ENCODE measurements around the gene FAM114A1. TPM values are rescaled to one million over a fixed set of nuclear protein-coding genes. Genes with fewer than 3 reads are reported as not detected.
"Not testable (repeated sequence)": the region's sequence is repeated elsewhere in the genome, so short reads cannot be mapped to it uniquely, and the experiment has no call there.

The FAM114A1 gene
- polyA plus RNA-seq, 3 donors: 30.4 to 36.7 (median 32.9) TPM

DNA sequence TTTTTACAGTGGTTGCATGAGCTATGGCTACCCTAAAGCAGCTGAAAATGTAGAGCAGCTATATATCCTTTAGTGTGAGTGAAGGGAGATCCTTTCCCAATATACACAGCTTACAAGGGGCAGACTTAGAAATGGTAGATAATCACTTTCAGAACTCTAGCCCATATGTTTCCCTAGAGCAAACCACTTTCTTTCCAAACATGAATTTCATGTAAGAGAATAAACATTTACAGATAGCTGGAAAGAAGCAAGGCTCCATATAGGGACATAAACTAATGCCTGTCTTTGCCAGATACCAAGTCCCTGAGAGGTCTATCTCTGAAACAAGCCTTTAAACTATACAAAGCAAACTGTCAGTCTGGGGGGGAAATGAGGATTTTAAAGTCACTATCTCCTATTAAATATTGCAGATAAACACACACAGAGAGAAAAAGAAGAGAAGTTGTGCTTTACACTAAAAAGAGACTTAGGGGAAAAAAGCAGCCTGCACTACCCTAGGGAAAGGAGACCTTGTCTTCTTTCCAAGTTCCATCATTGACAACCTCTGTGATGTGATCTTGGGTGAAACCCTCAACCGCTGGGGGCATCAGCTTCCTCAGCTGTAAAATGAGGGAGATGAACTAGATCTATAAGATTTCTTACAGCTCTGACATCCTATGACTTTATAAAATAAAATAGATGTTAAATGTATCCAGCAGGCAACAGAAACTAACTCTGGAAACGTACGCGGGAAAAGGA is 91.0 kb downstream of the FAM114A1 start:
- no peak for DNase-seq (ENCODE audit: low read depth in 3 of 3, low spot score in 2 of 3)

DNA sequence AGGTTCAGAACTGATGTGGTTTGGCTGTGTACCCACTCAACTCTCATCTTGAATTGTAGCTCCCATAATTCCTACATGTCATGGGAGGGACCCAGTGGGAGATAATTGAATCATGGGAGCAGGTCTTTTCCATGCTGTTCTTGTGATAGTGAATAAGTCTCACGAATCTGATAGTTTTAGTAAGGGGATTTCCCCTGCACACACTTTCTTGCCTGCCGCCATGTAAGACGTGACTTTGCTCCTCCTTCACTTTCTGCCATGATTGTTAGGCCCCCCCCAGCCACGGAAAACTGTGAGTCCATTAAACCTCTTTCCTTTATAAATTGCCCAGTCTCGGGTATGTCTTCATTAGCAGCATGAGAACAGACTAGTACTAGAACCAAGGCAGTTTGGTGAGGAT is 91.6 kb downstream of the FAM114A1 start:
- not testable (repeated sequence) for DNase-seq (ENCODE audit: low read depth in 3 of 3, low spot score in 2 of 3)

DNA sequence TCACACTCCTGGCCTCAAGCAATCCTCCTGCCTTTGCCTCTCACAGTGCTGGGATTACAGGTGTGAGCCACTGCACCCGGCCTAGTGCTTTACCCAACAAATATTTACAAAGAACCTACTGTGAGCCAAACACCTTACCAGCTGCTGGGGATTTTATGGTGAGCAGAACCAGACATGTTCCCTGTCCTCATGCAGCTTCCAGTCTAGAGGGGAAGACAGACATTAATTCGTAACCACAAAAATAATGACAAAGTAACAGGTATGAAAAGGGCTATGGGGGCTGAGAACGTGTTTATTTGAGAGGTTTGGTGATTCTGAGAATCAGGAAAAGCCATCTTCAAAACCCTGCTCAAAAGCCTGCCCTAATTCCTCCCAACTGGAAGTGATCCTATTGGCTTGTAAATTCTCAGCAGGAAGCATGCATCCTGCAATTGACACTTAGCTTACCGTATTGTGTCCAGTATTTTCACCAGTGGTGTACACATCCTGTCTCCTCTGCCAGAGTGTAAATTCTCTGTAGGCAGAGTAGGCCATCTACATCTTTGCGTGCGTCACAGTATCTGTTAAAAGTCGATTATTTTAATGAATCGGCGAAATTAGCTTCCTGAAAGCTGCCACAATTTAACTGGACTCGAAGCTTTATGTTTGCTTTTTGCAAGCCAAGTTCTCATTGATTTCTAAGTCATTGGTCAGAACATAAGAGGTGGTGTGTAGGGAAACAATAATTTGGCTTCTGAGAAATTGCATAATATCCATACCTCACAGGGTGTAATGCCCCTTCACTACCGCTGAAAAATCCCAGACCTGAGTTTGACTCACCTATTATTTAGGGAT is 97.6 kb downstream of the FAM114A1 start:
- DNase-seq (ENCODE audit: low read depth in 3 of 3, low spot score in 2 of 3): no peak

DNA sequence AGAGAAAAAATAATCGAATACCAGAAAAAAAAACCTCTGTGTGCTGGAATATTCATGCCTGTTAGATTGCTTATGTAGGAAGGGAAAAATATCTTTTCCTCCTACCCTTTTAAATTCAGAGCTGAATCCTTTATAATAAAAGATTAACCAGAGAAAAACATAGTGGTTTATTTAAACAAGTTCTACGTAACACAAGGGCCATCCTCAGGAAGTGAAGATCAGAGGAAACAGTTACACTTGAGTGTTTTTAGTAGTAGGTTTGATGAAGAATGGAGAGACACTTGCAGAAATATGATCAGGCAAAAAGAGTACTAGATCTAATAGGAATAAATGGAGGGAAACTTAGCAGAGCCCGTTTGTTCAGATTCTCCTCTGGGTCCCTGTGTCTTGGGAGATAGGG is 98.3 kb downstream of the FAM114A1 start:
- DNase-seq (ENCODE audit: low read depth in 3 of 3, low spot score in 2 of 3): no peak

DNA sequence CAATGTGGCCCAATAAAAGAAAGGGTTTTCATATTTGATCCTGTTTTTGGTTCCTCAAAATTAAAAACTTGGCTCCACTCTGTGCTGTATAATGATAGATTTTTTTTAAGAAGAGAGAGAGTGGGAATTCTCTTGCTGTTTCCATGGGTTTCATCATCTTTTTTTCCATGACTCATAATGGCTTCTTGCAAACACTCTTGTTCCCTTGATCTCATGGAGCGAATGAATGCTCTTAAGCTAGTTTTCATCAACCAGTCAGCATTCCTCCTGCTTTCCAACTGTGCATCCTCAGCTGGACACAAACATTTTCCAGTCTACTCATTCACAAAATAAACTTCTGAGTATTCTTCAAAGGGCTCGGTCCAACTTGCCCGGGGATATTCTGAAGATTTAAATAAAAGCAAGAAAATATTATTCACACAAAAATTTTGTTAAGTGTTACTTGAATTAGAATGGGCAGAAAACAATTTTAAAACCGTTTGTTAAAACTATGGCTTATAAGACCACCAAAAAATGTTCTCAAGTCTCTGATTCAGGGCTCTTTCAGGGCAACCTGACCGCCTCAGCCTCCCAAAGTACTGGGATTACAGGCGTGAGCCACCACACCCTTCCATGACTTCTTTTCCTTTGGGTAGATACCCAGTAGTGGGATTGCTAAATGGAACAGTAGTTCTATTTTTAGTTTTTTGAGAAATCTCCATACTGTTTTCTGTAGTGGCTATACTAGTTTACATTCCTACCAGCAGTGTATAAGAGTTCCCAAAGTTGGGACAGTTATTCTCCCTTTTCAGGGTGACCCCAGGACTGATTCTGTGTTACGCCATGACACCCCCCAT is 99.9 kb downstream of the FAM114A1 start:
- DNase-seq (ENCODE audit: low read depth in 3 of 3, low spot score in 2 of 3): no peak

DNA sequence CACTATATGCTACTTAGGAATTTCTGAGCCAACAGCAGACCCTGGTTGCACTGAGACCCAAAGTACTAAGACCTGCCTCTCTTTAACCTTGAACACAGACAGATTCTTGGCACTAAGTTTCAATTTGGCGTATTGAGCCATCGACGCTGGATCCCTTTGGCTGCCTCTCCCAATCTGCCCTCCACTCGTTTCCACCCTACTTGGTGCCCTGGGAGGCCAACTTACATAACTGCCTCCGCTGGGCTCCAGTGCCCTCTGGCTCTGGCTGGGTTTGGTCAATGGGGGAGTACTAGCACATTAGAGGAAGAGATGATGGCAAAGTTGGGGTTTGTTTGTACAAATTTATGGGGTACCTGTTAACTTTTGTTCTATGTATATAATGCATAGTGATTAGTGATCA is 101.1 kb downstream of the FAM114A1 start:
- no peak for DNase-seq (ENCODE audit: low read depth in 3 of 3, low spot score in 2 of 3)

DNA sequence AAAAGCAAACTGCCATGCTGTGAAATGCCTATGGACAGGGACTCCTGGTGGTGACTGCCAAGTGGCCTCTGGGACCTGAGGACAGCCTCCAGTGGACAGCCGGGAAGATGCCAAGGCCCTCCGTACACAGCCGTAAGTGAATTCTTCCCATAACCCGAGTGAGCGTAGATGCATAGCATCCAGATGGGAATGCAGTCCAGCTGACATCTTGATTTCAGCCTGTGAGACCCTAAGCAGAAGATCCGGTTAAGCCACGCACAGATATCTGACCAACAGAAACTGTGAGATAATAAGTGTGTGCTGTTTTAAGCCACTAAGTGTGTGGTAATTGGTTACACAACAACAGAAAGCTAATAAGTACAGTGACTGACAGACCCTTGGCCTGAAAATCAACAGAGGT is 108.7 kb downstream of the FAM114A1 start:
- no peak for DNase-seq (ENCODE audit: low read depth in 3 of 3, low spot score in 2 of 3)

DNA sequence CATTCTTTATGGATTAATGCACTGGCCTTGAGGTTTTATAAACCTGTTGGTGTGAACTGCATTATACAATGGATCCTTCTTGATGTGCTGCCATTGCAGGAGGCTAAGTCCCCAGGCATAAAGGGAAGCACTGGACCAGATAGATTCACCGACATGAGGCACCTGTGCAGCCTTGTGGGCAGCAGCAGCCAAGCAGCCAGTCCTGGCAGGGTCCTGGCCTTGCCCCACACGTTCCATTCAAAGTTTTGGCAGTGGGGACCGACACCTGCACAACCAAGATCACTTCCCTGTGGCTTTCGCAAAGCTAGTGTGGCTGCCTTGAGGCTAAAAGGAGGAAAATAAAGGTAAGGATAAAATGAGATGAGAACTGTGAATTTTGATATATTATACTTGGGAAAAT is 111.5 kb downstream of the FAM114A1 start:
- DNase-seq (ENCODE audit: low read depth in 3 of 3, low spot score in 2 of 3): no peak

DNA sequence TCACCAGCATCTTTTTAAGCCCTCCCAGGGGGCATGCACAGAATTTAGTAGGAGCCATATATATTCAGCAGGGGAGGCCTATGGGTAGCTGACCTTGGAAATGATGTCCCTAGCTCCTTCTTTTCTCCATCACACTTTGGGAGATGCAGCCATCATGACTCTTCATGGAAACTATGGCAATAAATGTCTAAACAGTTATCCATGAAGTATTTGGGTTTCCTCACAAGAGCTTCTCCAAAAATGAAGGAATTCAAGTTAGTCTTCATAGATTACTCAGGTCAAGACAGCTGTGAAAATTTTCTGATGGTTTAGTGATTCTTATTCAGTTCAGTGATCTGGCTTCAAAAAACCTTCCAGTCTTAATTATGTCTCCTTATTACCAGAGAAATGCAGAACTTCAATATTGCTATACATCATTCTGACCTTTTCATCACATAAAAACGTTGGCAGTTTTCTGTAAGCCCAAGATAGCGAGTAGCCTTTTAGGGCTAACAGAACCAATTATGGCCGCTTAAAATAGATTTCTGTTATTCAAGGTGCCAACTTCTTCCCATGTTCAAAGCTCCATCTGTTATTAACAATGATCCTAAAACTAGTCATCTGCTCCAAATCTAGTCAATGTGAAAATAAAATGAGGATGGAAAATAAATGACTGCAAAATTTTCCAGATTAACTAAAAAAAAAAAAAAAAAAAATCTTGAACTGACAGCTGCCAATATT is 112.1 kb downstream of the FAM114A1 start:
- no peak for DNase-seq (ENCODE audit: low read depth in 3 of 3, low spot score in 2 of 3)

DNA sequence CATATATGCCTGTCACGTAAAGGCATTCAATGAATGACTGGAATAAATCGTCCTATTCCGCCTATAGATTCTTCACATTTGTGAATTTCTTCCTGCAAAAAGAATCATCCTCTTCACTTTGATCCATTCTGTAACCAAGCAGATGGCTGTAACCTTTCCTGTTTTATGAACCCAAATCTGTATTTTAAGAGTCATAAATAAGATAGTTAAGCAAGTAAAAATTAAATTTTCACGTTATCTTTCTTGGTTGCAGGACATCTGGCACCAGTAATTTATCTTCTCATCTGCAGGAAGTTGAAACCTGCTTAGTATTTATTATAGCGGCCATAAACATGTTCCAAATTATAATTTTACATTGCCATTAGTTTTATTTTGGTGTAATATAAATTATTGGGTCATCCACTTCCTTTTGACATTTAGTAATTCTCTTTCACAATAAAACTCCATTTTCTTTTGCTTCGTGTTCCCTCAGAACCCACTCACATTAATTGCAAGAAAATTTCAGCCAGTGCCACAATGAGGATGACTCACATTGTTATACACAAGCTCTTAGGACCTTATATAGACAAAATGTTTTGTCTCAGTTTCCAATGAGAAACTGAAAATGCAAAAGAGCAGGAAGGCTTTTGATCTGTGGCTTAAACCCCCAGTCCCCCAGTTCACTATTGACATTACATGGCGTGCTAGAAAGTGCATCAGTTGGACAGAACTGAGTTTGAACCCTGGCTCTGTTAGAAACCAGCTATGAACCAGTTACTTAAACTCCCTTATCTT is 113.5 kb downstream of the FAM114A1 start:
- no peak for DNase-seq (ENCODE audit: low read depth in 3 of 3, low spot score in 2 of 3)

DNA sequence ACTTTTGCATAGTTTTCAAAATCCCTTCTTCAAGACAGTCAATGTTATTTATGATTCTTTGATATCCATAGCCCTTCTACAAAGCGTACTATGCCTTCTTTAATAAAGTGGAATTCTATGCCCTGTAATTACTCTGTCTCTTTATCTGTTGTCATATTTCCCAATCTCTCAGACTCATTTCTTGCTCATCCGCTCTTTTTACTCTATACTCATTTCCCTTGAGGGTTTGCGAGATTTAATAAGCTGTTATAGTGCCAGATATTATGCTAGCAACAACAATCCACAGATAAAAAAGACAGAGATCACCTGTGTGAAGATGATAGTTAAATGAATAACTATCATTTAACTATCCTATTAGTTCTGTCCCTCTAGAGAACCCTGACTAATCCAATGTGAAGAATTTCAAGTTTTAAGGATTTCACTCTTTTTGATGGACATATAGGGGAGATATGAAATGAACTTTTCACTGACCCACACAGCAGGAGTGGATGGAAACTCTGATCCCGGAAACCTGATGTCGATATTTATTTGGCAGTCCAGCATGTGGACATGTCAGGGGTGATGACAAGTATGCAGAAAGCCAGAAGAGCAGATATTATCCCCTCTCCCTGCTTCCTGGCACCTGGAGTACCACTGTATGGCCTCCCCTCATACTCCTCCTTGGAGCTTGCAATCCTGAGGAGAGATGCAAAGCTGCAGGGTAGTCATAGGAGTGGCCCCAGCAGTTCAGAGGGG is 114.9 kb downstream of the FAM114A1 start:
- no peak for DNase-seq (ENCODE audit: low read depth in 3 of 3, low spot score in 2 of 3)

DNA sequence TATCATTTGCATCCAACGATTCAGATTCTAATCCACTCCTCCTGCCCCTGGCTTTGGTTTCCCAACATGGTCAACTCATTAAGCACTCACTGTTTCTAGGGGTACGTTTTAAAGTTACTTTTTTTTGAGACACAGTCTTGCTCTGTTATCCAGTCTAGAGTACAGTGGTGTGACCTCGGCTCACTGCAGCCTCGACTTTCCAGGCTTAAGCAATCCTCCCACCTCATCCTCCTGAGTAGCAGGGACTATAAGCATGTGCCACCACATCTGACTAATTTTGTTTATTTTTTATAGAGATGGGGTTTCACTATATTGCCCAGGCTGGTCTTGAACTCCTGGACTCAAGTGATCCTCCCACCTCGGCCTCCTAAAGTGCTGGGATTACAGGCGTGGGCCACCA is 115.7 kb downstream of the FAM114A1 start:
- DNase-seq (ENCODE audit: low read depth in 3 of 3, low spot score in 2 of 3): no peak

DNA sequence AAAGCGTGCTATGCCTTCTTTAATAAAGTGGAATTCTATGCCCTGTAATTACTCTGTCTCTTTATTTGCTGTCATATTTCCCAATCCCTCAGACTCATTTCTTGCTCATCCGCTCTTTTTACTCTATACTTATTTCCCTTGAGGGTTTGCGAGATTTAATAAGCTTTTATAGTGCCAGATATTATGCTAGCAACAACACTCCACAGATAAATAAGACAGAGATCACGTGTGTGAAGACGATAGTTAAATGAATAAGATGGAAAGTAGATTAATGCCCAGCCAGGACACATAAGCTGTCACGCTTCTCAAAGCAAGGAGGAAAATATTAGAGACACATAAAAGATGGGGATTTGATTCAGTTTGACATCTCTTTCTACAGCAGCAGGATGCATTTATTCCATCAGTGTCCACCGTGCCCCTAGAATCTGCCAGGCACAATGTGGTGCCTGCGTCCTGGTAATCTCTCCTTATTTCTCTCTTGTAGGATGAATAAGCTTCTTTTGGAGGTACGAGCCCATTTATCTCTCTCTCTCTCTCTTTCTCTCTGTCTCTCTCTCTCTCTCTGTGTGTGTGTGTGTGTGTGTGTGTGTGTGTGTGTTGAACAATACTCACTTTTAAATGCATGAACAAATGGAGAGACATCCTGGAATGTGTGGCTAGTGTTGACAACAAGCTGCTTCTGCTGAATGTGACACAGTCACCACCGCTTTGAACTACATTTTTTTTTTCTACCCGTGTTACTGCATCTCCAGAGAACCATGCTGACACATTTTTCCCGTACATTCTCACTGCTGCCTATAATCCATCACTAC is 116.4 kb downstream of the FAM114A1 start:
- DNase-seq (ENCODE audit: low read depth in 3 of 3, low spot score in 2 of 3): no peak

DNA sequence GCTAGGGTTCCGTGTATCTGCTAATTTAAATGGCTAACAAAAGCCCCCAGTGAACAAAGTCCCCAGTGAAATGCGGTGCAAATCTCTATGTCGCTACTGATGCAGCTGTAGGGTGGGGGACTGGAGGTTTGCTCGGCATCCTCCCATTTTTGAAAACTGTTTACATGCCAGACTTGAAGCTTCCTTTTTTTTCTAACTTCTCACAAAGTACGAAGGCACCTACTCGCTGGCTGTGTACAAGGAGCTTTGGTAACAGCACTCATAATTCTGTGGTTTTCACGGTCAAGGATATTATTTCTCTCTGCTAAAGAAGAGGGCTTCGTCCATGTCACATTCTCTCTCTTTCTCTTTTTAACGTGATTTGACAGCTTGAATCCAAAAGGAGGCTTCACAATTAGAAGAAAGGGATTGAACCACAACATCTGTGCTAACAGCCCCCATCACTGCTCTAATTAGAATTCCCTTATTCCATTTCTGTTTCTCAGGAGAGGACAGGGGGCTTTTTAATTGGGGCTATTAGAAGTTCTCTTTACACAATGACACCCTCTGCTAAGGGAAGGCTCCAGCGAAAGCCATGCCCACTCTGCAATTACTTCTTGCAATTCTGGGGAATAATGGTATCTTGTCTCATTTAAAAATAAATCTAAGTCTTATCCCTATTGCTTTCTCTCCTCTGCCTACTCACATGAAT is 117.9 kb downstream of the FAM114A1 start:
- no peak for DNase-seq (ENCODE audit: low read depth in 3 of 3, low spot score in 2 of 3)

DNA sequence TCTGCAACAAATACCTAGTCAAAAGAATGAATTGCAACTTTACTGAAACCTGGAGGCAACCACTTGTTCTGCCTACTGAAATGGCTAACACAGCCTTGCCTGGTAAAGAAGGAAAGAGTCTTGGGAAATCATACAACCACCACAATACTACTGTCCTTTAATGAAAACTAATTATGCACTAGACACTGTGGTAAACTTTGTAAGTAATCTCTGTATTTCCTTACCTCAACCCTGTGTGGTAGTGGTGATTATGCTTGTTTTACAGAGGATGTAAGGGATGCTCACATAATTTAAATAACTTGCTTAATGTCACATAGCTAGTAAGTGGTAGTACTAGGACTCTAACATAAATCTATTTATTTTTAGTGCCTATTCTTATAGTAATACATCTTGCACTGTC is 119.9 kb downstream of the FAM114A1 start:
- DNase-seq (ENCODE audit: low read depth in 3 of 3, low spot score in 2 of 3): no peak

DNA sequence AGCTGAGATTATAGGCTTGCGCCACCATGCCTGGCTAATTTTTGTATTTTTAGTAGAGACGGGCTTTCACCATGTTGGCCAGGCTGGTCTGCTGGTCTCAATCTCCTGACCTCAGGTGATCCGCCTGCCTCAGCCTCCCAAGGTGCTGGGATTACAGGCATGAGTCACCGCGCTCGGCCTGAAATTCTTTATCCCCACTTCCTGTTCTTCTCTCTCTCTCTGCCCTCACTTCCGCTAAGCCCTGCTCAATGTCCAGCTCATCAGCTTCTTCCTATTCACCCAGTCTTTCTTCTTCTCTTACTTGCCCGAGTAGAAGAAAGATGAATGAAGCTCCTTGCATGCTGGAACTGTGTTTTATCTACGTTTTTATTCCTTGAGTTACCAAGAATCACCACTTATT is 120.7 kb downstream of the FAM114A1 start:
- not testable (repeated sequence) for DNase-seq (ENCODE audit: low read depth in 3 of 3, low spot score in 2 of 3)

DNA sequence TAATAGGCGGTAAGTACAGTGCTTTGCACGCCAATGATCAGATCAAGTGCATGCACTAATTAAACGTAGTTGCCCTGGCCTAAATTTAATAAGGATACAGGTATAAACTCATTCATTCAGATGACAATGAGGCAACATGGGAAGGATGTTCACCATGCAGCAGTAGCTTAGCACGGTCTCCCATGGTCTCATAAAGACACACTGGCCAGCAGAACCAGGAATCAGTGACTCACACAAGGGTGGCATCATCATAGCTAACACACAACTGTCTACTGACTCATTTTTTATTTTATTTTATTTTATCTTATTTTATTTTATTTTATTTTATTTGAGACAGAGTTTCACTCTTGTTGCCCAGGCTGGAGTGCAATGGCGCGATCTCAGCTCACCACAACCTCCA is 121.9 kb downstream of the FAM114A1 start:
- no peak for DNase-seq (ENCODE audit: low read depth in 3 of 3, low spot score in 2 of 3)

DNA sequence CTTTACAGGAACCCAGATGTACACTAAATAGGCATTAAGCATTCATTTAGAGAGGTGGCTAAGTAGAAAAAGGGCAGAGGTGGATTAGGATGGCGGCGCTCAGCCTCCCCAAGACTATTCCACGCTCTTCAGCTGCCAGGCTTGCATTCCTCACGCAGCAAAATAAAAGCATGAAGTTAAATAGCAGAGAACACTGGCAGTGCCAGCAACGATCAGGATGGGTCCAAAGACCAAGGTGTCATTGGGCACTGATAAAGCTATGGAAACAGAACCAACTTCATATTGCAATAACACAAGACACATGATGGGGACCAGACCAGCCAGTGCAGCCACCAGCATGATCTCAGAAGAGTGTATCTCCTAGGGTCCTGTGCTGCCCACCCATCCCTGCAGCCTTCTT is 122.6 kb downstream of the FAM114A1 start:
- DNase-seq (ENCODE audit: low read depth in 3 of 3, low spot score in 2 of 3): no peak
